ENCODE results near the gene NBAS.
"Not testable (repeated sequence)": the region's sequence is repeated elsewhere in the genome, so short reads cannot be mapped to it uniquely, and the experiment has no call there.

Gene NBAS

DNA sequence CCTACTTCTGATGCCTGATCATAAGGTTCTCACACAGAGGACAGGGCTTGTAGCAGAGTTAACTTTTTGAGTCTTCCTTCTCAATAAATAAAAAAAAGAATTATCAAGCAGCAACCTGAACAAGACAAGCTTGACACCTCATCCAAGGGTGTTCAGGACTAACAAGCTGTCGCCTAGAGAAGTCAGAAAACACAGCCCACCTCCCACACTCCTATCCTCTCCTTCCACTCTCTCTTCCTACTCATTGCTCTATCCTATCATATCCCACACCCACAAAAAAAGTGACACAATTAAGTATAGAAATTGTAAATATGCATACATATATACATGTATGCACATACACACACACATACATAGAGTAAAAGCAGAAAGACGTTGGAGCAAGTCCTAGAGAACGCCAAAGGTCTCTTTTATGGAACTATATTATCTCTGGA is 5.4 kb downstream of the NBAS start:
- FAIRE-seq (no peak), DNase-seq (ENCODE audit: insufficient read length) (no peak)
- TF ChIP-seq POLR2AphosphoS5 (IDR thresholded peaks at IDR 0.05; ENCODE audit: low read depth, low read length) (no peak), POLR2A (IDR thresholded peaks at IDR 0.05; ENCODE audit: low read depth, low read length) (no peak), TAF1 (IDR thresholded peaks at IDR 0.05; ENCODE audit: borderline replicate concordance, low read depth, low read length) (no peak)

DNA sequence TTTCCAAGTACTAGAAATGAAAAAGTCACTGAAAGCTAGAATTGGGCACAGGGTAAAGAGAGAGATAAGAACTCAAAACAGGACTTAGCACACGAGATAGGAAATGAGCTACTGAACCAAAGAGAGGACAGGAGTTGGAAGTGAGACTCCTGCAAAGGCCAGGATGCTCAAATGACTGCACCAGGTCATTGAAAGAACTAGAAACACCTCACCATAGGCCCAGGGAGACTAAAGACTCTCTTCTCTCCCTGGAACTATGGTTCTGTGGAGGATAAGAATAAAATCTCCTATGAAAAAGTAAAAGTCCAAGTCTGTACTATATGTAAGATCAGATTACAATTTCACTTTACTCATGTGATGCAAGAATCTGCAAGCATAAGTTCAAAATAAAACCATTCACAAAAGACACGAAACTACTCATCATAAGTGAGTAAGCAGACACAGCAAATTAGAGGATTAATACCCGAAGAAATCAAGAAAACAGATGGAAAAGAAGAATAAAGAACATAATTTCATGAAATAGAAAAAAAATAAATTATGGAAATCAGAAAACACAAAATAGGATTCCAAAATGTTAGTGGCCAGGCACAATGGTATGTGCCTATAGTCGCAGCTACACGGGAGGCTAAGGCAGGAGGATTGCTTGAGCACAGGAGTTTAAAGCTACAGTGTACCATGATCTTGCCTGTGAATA is 6.5 kb downstream of the NBAS start:
- TF ChIP-seq TAF1 (IDR thresholded peaks at IDR 0.05; ENCODE audit: borderline replicate concordance, low read depth, low read length) (no peak), POLR2AphosphoS5 (IDR thresholded peaks at IDR 0.05; ENCODE audit: low read depth, low read length) (no peak), POLR2A (IDR thresholded peaks at IDR 0.05; ENCODE audit: low read depth, low read length) (no peak)
- no peak for DNase-seq (ENCODE audit: insufficient read length)
- no peak for FAIRE-seq

DNA sequence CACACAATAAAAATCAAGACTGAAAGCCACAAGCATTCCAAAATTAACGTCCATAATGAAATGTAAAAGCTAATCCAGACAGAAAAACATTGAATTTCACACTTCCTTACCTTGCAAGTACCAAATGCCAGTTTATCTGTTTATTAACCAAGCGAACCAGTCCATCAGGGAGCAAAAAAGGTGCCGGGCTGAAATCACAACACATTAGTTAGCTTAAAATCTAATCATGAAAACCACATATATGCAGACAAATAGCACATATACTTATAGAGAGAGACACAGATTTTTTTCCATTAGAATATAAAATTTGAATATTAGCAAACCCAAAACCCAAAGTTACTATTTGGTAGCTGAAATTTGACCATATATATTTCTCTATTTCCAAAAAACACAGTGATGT is 7.2 kb downstream of the NBAS start:
- DNase-seq (ENCODE audit: insufficient read length) (no peak), FAIRE-seq (no peak)
- no peak for TF ChIP-seq TAF1 (IDR thresholded peaks at IDR 0.05; ENCODE audit: borderline replicate concordance, low read depth, low read length)
- no peak for TF ChIP-seq POLR2A (IDR thresholded peaks at IDR 0.05; ENCODE audit: low read depth, low read length)
- no peak for TF ChIP-seq POLR2AphosphoS5 (IDR thresholded peaks at IDR 0.05; ENCODE audit: low read depth, low read length)

DNA sequence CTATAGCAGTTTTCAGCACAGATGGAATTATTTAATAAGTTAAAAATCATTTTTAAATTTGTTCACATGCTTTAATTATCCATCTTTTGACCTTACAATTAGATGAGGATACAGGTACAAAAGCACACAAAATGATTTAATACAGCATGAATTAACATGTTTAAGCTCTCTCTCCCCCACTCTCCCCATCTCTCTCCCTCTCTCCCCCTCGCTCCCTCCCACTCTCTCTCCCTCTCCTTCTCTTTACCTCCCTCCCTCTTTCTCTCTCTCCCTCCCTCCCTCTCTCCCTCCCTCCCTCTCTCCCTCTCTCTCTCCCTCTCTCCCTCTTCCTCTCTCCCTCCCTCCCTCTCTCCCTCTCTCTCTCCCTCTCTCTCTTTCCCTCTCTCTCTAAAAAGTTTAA is 7.6 kb downstream of the NBAS start:
- TF ChIP-seq POLR2A (IDR thresholded peaks at IDR 0.05; ENCODE audit: low read depth, low read length) (no peak), POLR2AphosphoS5 (IDR thresholded peaks at IDR 0.05; ENCODE audit: low read depth, low read length) (no peak), TAF1 (IDR thresholded peaks at IDR 0.05; ENCODE audit: borderline replicate concordance, low read depth, low read length) (no peak)
- no peak for FAIRE-seq
- no peak for DNase-seq (ENCODE audit: insufficient read length)

DNA sequence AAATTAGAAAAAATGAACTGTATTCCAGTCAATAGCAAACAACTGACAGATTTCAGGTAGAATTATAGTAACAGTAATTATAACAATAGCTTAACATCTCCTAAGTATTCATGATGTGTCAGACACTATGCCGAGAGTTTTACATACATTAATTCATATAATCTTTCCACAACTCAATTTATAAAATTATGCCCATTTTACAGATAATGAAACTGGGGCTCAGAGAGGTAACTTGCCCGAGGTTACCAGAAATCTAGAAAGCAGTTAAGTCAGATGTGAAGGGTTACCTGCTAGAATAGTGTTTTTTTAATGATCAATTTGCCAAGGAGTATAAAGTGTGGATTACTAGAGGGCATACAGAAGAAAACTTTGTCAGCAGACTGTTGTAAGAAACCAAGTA is 12.2 kb downstream of the NBAS start:
- no peak for FAIRE-seq
- DNase-seq (ENCODE audit: insufficient read length) = no peak
- TF ChIP-seq POLR2A (IDR thresholded peaks at IDR 0.05; ENCODE audit: low read depth, low read length) (no peak), TAF1 (IDR thresholded peaks at IDR 0.05; ENCODE audit: borderline replicate concordance, low read depth, low read length) (no peak), POLR2AphosphoS5 (IDR thresholded peaks at IDR 0.05; ENCODE audit: low read depth, low read length) (no peak)

DNA sequence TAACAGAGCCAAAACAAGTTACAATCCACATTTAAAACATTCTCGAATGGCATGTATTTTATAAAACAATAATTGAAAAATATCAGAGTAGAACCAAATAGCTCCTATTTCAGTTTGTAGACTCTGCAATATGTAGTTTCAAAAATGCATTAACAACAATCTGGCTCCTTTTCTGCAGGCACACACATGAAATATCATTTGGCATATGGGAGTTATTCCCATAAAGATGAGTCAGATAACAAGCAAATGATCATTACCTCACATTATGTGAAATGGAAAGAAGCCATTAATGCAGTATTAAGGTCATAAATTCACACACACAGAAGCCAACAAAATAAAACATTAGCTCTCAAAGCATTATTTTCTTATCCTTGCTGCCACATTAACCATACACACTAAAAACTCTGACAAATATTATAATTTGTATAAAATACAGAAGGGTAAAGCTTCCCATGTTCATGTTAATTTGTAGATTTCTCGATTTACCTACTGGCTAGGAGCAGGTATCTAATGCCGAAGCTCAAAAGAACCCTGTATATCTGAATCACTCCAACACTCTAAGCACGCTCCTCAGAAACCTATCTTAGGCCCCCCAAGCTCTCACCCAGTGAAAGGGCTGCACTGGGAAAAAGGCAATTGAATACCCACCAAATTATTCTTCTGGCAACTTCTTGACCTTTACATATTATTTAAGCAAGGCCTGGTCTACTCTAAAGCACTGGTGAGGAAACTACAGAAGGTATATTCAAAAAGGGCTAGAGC is 13.8 kb downstream of the NBAS start:
- FAIRE-seq (no peak), DNase-seq (ENCODE audit: insufficient read length) (no peak)
- no peak for TF ChIP-seq POLR2A (IDR thresholded peaks at IDR 0.05; ENCODE audit: low read depth, low read length)
- TF ChIP-seq TAF1 (IDR thresholded peaks at IDR 0.05; ENCODE audit: borderline replicate concordance, low read depth, low read length) = no peak
- TF ChIP-seq POLR2AphosphoS5 (IDR thresholded peaks at IDR 0.05; ENCODE audit: low read depth, low read length) = no peak

DNA sequence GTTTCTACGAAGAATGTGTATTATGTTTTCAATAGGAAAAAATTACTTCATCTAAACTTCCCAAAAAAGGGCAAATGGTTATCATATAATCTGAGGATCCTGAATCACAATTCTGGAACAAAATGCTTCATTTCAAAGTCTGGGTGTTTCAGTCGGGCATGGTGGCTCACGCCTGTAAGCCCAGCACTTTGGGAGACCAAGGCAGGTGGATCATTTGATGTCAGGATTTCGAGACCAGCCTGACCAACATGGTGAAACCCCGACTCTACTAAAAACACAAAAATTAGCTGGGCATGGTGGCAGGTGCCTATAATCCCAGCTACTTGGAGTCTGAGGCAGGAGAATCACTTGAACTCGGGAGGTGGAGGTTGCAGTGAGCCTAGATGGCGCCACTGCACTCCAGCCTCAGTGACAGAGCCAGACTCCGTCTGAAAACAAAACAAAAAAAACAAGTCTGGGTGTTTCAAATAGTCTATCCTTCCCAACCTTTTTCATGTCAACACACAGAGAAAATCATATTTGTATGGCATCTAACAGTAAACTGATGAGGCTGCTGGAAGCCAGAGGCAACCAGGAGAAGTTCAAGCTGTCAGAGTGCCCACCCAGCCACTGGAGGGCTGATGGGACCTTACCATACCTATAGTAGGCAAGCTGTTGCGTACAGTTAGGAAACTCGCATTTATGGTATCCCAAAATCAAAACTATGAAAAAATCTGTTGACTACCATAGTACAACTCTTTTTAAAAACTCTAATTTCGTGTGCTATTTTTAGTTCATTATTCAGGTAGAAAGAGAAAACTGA is 14.6 kb downstream of the NBAS start:
- DNase-seq (ENCODE audit: insufficient read length) (no peak), FAIRE-seq (no peak)
- TF ChIP-seq POLR2AphosphoS5 (IDR thresholded peaks at IDR 0.05; ENCODE audit: low read depth, low read length) = no peak
- TF ChIP-seq TAF1 (IDR thresholded peaks at IDR 0.05; ENCODE audit: borderline replicate concordance, low read depth, low read length) = no peak
- TF ChIP-seq POLR2A (IDR thresholded peaks at IDR 0.05; ENCODE audit: low read depth, low read length) = no peak

DNA sequence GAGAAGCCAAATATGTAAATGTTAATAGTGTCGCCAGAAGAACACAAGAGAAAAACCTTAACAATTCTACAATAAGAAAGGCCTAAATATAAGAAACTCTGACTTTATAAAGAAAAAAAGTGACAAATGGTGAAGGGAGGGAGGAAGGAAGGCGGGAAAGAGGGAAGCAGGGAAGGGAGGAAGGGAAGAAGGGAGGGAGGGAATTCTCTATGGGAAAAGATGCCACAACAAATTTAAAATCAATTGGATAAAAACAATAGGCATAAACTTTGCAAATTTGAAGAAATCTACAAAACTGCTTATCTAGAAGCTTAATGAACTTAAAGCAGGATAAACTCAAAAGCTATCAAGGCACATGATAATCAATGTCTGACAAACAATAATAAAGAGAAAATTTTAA is 16.9 kb downstream of the NBAS start:
- FAIRE-seq (no peak), DNase-seq (ENCODE audit: insufficient read length) (no peak)
- TF ChIP-seq POLR2A (IDR thresholded peaks at IDR 0.05; ENCODE audit: low read depth, low read length) (no peak), TAF1 (IDR thresholded peaks at IDR 0.05; ENCODE audit: borderline replicate concordance, low read depth, low read length) (no peak), POLR2AphosphoS5 (IDR thresholded peaks at IDR 0.05; ENCODE audit: low read depth, low read length) (no peak)

DNA sequence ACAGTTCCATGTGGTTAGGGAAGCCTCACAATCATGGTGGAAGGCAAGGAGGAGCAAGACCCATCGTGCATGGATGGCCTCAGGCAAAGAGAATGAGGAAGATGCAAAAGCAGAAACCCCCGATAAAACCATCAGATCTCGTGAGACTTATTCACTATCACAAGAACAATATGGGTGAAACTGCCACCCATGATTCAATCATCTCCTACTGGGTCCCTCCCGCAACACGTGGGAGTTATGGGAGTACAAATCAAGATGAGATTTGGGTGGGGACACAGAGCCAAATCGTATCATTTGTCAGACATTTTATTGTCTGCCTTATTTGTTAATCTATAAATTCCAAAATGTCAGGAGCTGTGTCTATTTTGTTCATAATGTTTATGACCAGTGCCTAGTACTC is 17.6 kb downstream of the NBAS start:
- FAIRE-seq = peak; percentile 9
- TF ChIP-seq POLR2A (IDR thresholded peaks at IDR 0.05; ENCODE audit: low read depth, low read length) (no peak), POLR2AphosphoS5 (IDR thresholded peaks at IDR 0.05; ENCODE audit: low read depth, low read length) (no peak), TAF1 (IDR thresholded peaks at IDR 0.05; ENCODE audit: borderline replicate concordance, low read depth, low read length) (no peak)

DNA sequence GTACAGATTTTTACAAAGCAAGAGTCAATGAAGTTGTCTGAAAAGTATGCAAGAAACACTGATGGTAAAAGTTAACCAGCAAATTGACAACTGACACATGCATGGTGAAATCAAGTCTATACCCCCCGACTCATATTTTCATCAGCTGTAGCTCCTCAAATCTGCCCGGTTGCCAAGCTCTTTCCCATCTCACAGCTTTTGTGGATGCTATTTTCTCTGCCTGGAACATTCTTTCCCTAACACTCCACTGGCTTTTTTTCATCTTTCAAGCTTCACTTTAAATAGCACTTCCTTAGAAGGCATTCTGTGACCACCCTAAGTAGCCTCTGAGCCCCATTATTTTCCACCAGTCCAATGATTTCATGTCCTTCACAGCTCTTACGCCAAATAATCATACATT is 18.1 kb downstream of the NBAS start:
- TF ChIP-seq TAF1 (IDR thresholded peaks at IDR 0.05; ENCODE audit: borderline replicate concordance, low read depth, low read length) (no peak), POLR2AphosphoS5 (IDR thresholded peaks at IDR 0.05; ENCODE audit: low read depth, low read length) (no peak), POLR2A (IDR thresholded peaks at IDR 0.05; ENCODE audit: low read depth, low read length) (no peak)
- FAIRE-seq (no peak), DNase-seq (ENCODE audit: insufficient read length) (no peak)

More for the DNA sequence above, 17.6 kb downstream of the NBAS start:
- DNase-seq (ENCODE audit: insufficient read length) = no peak

DNA sequence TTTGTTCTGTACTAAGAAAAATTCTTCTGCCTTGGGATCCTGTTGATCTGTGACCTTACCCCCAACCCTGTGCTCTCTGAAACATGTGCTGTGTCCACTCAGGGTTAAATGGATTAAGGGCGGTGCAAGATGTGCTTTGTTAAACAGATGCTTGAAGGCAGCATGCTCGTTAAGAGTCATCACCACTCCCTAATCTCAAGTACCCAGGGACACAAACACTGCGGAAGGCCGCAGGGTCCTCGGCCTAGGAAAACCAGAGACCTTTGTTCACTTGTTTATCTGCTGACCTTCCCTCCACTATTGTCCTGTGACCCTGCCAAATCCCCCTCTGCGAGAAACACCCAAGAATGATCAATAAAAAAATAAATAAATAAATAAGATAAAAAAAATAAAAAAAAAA is 18.9 kb downstream of the NBAS start:
- DNase-seq (ENCODE audit: insufficient read length); FAIRE-seq: not testable (repeated sequence)

DNA sequence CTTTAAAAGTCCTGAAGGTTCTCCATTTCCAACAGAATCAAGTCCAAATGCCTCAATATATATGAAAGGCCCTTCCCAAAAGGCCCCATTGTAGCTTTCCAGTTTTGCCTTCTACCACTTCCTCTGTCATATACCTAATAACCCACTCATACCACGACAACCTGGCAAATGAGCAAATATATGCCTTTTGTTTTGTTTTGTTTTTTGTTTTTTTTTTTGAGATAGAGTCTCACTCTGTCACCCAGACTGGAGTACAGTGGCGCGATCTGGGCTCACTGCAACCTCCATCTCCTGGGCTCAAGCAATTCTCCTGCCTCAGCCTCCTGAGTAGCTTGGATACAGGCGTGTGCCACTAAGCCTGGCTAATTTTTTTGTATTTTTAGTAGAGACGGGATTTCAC is 20.6 kb downstream of the NBAS start:
- DNase-seq (ENCODE audit: insufficient read length); FAIRE-seq: not testable (repeated sequence)

All from GM12892 (cell line).